ENCODE results near the gene SNORC. TPM values are rescaled to one million over a fixed set of nuclear protein-coding genes. Genes with fewer than 3 reads are reported as not detected.

SNORC gene
- total and polyA plus RNA-seq, 2 of the 4 experiments (the other 2 are of a cell fraction): under 0.01 to 0.67 TPM

DNA sequence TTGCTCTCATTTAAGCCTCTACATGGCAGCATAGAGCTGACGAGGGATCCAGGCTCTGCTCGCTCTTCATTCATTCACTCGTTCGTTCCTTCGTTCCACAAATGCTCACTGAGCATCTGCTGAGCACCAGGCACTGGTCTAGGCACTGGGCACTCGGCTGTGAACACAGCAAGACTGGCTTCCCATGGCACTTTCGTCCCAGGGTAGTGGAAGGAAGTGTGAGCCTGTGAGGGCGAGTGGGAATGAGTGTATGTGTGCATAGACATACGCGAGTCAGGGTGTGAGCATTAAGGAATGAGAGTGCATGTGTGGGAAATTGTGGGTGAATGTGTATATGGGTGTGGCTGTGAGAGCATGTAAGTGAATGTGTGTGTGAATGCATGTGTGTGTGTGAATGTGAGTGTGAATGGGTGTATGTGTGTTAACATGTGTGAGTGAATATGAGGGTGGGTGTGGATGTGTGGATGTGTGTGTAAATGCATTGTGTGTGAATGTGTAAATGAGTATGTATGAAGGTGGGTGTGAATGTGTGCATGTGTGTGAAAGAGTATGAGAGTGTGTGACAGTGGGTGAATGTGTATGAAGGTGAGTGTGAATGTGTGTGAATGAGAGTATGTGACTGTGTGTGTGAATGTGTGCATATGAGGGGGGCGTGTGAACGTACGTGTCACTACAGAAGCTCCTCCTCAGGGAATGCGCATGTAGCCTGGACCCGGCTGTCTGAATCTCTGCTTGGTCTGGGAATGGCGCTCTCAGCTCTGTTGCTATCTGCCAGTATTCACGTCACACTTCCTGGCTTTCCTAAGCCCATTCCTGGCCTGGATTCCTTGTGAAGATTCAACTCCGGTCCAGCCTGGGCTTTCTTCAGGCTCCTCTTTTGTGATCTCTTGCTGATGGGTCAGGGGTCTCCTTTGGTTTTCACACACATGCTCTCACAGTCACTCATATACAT is 28.8 kb downstream of the SNORC start (continued):
- TF ChIP-seq MAFK (IDR thresholded peaks at IDR 0.05; ENCODE audit: low read depth, low read length) (no peak), MAZ (IDR thresholded peaks at IDR 0.05; ENCODE audit: borderline replicate concordance, low read depth, low read length) (no peak)
